NCI-H1092 treated with DMSO at 0.1 percent for 48 hours (cell line): ENCODE data around the gene RPS6KB2.
A peak's percentile ranks its signal among the peaks of the same experiment; 100 is the strongest.
"Not testable (repeated sequence)": the region's sequence is repeated elsewhere in the genome, so short reads cannot be mapped to it uniquely, and the experiment has no call there.

ENCODE experiments used
- DNase-seq: peaks from one replicate; lab custom pipeline; 2025; lab: John Stamatoyannopoulos, UW

RPS6KB2 gene

DNA sequence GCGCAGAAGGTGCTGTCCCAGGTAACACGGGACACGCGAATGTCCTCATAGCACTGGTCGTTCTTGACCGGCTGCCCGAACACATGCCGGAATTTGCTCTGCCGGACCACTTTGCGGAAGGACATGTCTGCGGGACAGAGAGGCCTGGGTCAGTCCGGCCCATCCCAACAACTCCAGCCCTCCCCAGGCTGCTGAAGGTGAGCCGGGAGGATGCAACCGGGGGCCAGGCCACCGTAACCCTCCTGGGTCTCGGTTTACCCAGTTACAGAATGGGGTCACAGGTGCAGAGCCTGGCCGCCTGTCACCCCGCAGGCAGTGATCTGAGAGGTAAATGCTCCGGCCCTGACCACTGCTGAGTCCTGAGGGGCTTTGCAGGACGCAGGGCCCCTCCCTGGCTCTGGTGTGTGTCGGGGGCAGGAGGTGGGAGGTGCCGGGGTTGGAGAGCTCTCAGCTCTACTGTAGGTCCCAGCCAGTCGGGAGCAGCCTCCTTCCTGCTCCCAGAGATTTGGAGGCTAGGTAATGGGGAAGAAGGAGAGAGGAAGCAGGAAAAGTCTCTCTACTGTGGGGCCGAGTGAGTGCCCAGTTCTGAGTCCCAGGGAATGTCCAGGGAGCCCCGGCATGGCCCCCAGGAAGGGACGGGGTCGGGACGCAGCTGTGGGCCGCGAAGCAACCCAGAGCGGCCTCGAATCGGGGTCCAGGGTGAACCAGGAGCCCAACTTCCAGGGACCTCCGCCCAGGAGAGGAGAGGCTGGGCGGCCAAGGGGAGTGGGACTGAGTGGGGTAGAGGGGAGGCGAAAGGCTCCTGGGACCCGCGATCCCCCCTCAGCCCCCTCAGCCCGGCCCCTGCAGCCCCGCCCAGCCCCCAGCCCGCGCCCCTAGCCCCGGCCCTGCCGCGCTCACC lies 14.5 kb downstream of the RPS6KB2 start:
- DNase-seq, result no peak

DNA sequence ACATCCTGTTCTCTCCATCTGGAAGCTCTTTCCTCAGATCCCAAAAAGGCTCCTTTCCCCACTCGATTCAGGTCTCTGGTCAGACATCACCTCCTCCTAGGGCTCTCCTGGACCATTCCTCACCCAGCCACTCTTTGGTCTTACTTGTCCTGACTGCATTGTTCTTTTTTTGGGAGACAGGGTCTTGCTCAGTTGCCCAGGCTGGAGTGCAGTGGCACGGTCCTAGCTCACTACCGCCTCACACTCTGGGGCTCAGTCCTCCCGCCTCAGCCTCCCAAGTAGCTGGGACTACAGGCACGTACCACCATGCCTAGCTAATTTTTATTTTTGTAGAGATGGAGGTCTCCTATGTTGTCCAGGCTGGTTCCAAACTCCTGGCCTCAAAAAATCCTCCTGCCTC lies 17.2 kb downstream of the RPS6KB2 start:
- DNase-seq, result no peak

DNA sequence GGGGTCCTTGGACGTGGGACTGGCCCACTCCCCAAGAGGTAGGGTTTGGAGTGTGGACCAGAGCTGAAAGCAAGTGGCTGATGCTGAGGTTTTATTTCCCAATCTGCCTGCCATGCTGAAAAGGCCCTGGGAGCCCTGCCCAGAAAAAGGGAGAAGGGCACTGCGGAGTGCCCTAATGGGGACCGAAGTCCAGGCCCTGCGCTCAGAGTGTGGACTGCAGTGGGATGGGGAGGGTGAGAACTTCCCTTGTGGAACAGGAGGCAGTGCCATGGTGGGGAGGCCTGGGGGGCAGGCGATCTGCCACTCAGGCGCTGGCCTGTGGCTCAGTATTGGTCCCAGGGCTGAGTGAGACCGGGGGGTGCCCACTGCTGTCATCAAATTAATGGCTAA lies 19.9 kb downstream of the RPS6KB2 start:
- no peak for DNase-seq

DNA sequence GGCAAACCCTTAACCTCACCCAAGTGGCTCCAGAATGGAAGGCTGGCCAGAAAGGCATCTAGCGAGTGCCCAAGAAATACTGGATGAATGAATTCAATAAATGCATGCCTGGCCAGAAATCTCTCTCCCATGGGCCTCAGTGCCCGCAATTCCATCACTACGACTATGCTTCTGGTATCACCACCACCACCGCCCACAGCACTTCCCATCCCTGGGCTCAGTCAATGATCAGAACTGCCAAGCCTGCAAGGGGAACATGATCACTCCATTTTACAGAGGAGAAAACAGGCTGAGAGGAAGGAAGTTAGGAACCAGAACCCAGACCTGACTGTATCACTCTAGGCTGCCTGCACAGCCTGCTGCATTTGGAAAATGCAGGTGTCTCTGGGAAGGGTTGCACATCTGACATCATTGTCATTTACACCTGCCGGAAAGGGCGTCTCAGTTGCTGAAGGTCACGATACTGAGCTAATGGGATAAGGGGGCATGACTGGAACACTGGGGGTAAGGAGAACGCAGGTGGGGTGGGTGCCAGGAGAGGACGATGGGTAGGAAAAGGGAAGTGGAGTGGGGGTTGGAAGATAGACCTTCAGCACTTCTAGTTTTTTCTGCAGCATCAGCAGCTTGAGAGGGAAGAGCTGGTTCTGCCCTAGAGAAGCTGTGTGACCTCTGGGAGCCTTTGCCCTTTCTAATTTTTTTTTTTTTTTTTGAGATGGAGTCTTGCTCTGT lies 21.0 kb downstream of the RPS6KB2 start:
- no peak for DNase-seq

DNA sequence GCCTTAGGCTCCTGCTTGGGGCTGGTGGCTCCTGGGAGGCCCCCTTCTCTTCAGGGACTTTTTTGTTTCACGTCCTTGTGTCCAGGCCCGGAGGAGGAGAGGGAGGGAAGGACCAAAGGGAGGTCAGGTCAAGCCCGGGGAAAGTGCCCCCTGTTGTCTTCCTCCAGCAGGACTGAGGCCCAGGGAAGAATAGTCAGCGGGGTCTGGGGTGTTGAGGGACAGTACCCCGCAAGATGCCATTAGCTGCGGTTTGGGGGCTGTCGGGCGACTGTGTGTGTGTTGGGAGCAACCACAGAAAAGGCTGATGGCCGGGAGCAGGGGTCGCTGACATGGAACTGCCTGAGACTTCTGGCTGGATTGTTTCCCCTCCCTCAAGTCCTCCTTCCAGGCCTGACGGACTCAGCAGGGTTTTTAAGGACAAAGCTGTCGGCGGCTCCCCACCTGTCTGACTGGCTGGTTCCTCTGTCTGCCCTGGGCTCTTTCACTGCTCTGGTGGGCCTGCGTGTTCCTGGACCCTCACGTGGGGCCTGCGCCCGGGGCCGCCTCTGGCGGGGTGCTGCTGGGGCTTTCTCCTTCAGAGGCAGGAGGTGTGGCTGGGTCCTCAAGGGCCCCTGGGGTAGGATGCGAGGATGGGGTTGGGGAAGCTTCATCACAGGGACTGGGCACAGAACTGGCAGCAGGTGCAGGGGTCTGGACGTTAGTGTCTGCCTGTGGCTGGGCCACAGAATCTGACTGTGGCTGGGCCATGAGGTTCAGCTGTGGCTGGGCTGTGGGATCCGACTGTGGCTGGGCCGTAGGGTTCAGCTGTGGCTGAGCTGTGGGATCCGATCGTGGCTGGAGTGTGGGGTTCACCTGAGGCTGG lies 22.7 kb downstream of the RPS6KB2 start:
- DNase-seq, result no peak

DNA sequence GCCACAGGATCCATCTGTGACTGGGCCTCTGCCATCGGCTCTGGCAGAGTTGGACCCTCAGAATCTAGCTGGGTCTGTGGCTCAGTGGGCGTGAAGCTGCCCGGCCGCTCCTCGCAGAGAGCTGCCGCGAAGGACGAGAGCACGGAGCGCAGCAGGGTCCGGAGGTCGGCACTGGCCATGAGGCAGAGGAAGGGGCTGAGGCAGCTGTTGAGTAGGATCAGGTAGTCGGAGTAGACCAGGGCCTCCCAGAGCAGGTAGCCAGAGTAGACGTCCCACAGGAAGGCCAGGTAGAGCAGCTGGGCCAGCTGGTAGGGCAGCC lies 23.3 kb downstream of the RPS6KB2 start:
- no peak for DNase-seq

DNA sequence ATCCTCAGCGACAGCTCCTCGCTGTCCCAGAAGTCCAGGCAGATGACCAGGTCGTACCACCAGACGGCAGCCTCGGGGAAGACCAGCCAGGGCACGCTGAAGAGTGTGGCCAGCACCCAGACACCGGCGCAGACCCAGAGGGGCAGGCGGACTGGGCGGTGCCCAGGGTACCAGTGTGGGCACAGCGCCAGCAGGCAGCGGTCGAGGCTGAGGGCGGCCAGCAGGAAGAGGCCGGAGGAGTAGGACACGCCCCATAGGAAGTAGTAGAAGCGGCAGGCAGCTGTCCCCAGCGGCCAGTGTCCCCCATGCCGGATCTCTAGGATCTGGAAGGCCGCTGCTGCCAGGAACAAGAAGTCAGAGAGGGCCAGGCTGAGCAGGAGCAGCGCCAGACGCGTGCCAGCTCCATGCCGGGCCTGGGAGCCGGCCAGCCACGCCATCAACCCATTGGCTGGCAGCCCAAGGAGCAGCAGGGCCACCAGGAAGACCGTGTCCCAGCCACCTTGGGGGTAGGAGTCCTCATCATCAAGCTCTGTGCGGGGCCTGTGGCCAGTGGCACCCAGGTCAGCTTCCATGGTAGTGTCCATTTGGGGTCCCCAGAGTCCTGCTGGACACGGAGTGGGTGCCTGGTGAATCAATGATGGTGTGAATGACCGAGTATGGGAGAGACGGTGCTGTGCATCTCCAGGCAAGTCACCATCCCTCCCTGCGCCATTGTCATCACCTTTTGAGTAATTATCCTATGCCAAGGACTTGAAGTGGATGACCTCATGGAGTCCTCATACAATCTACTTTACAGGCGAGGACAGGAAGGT lies 24.1 kb downstream of the RPS6KB2 start, which contains the start of gene GPR152:
Gene GPR152, minus strand, starts transcription at position 589 of the 812 bp plus-strand sequence. Its CDS starts 5 bp downstream, at position 584.
- peak; percentile 64 for DNase-seq

DNA sequence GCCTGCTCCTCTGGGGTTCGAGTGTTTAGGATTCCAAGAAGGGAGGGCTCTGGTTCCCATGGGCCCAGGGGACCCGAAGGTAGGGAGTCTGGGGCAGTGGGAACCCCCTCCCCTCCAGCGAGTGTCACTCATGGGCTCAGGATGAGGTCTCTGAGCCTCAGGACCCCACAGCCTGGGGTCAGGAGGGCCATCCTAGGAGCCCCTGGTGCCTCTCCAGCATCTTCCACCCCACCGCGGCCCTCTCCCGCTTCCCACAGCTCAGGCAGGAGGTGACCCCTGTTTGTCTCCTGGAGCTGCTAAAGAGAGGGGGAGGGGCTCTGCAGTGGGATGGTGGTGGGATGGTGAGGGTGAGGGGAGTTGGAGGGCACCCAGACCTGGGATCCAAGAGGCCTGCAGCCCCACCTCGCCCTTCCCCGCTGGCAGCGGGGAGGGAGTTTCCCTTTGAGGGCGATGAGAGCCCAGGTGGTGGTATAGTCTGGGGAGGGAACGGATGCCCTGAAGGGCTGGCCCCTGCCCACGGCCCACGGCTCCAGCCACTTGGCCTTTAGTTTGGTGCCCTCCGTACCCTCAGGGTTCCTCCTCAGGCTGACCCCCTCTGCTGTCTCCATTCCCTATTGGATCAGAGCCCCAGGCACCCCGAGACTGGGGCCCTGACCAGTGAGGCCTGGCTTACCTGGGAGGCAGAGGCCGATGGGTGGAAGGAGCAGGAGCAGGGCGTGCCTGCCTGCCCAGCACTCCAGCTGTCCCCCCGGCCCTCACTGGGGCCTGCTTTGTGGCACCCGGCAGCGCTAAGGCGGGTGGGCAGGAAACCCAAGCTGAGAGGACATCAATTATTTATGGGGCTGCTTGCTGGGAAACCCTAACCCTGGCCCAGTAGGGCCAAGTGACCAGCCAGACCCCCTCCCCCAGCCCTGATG lies 25.8 kb downstream of the RPS6KB2 start:
- no peak for DNase-seq

DNA sequence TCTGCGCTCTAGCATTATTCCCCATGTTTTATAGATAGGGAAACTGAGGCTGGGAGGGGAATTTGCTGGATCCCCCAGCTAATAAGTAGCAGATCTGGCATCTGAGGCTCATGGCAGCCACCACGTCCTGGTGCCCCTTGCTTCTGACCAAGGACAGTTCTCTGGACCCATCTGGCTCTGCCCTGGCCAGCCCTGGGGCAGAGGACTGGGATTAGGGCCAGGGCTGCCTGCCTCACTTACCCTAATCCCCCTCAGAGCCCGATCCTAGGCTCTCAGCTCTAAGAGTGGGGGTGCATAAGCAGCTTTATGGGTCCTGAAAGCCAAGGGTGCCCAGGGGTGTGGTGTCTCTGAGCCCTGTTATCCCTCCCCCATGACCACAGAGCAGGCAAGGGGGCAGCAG lies 26.8 kb downstream of the RPS6KB2 start, which contains the start of gene CABP4:
Gene CABP4, plus strand, starts transcription at position 301 of the 400 bp plus-strand sequence. Its CDS starts 70 bp downstream, at position 371.
- DNase-seq, result no peak

DNA sequence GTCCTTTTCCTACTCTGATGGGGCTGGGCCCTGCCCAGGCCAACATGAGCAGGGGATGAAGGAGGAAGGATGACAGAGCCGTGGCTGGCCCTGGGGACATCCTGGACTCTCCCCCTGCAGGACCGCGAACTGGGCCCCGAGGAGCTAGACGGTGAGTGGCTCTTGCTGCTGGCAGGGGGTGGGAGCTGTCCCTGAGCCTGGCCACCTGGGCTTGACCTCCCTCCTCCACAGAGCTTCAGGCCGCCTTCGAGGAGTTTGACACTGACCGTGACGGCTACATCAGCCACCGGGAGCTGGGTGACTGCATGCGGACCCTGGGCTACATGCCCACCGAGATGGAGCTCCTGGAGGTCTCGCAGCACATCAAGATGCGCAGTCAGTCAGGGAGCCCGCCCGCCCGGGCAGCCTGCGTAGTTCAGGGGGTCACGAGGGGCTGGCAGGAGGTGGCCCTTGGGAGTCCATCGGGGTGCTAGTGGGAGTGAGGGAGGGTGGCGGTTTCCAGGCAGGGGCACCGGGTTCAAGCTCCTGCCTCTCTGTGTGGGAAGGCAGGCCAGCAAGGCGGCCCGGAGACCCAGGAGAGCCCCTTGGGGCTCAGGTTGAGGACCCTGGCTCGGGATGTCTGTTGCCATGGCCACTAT lies 27.9 kb downstream of the RPS6KB2 start:
- no peak for DNase-seq

DNA sequence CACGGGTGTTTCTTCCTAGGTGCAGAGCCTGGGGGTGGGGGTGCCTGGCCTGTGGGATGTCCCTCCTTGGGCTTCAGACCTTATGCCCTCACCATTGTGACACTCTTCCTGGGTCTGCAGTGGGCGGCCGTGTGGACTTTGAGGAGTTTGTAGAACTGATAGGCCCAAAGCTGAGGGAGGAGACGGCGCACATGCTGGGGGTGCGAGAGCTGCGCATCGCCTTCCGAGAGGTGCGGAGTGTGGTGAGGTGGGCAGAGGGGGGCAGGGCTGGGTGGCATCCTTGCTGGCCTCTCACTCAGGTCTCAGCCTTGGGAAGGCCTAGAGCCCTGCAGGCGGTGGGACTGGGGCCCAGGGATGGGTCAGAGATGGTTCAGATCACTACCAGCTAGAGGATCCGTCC lies 29.2 kb downstream of the RPS6KB2 start:
- no peak for DNase-seq

DNA sequence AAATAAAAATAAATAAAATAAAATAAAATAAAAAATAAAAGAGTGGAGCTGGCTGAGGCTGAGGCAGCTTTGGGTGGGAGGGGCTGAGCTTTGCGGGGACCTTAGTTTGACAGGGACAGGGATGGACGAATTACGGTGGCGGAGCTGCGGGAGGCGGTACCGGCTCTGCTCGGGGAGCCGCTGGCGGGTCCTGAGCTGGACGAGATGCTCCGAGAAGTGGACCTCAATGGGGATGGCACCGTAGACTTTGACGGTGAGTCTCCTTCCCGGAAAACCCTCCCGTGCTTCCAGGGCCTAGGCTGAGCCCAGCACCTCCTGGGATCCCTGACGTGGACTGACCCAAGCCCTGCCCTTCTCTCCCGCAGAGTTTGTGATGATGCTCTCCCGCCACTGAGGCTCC lies 30.0 kb downstream of the RPS6KB2 start:
- no peak for DNase-seq

DNA sequence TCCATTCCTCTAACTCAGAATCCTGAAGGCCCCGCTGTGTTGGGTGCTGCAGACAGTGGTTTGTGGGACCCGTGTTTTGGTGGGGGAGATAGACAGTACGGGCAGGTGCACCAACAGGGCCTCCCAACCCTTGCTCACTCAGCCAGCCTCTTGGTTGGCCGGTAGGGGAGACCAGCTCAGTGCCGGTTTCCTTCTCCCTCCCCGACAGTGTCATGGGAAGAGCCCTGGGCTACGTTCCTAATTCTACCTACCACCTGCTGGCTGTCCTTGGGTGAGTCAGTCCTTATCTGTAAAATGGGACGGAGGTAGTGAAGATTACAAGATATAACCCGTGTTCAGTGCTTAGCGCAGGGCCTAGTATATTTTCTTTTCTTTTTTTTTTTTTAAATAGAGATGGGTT lies 34.9 kb downstream of the RPS6KB2 start:
- no peak for DNase-seq

DNA sequence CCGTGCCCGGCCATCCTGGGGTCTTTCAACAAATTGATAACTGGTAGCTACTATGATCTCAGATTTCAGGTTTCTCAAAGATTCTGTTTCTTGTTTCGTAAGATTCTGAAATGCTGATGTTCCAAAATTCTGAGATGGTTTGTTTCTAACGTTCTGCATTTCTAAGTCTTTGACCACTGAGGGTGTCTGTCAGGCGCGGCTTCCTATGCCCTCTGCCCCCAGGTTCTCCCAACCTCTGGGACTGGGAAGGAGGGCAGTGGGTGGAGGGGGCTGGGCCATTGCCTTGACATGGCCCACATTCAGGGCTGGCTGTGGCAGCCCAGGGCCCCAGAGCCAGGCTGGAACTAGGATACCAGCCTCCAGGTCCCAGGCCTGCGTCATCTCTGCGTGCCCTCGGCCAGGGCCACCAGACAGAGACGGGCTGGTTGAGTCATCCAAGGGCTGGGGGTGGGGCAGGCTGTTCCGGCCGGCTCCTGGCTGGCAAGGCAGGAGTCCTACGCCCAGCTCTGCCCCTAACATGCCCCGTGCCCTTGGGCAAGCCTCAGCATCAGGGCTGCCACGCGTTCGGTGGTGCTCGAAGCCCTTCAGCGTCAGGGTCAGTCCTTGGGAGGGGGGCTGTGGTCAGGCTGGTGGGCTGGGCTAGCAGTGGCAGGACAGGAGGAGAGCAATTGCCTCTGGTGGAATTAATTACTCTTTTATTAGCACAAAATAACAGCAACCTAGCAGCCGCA lies 35.6 kb downstream of the RPS6KB2 start:
- no peak for DNase-seq

DNA sequence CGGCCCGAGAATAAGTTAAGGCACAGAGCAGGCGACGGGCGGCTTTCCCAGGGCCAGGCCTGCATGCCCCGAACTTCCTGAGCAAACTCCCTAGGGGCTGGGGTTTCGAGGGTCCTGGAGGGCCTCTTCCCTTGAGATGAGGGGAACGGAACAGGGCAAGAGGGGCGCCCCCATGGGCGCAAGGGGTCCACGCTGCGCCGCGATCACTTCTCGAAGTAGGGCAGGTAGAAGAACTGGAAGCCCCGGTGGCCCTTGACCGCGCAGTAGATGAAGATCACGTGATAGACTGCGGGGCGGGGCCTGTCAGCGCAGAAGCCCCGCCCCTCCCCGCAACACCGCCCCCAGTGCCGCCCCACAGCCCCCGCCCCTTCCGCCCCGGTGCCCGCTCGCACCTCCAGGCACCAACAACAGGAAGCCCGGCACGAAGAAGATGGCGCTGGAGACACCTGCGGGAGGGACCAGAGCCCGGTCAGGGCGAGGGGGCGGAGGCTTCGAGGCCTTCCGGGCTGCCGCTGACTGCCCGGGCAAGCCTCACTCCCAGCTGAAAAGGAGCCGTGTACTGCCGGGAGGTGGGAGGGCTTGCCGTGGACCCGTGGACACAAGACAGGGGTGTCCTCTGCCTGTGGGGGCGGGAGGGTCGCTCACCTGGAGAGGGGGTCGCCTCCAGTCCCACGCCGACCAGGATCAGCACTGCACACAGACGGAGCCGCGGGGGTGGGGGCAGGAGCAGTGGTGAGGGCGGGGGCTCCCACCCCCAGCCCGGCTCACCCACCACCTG lies 36.3 kb downstream of the RPS6KB2 start:
- DNase-seq, result peak; percentile 88

DNA sequence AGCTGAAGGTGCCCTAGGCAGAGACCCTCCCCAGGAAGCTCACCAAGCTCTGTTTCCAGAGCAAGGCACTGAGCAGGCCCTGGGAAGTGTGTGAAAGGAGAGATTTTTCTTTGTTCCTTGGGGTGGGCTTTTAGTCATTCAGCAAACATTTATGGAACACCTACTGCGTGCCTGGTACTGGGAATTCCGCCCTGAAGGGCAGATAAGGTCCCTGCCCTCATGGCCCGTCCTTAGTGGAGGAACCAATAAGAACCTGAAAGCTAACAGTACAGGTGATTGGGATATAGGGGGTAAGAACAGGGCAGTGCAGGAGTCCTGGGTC lies 36.9 kb downstream of the RPS6KB2 start:
- DNase-seq, result no peak

DNA sequence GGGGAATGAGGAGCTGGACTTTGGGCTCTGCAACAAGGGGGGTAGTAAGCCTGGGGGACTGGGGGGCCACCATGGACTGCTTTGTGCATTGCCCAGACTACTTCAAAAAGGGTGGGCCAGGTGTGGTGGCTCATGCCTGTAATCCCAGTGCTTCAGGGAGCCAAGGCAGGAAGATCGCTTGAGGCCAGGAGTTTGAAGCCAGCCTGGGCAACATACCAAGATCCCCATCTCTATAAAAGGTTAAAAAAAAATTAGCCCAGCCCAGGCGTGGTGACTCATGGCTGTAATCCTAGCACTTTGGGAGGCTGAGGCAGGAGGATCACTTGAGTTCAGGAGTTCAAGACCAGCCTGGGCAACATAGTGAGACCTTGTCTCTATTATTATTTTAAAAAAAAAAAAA lies 37.2 kb downstream of the RPS6KB2 start:
- not testable (repeated sequence) for DNase-seq

DNA sequence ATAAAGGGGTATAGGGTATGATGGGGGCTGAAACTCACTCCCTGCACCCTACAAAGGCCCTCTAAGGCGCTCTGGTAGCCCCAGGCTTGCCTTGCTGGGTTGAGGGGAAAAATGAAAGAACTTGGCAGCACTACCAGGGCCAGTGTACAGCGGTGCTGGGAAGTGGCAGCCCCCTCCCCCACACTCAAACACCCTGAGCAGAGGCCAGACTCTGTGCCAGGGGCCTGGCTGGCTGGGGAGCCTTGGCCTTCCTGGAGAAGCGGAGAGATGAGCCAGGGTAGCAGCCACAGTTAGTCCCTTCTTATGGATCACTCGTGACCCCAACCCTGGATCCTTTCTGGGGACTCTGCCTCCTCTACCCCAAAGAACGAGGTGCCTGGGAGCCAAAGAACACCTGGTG lies 38.1 kb downstream of the RPS6KB2 start:
- no peak for DNase-seq
